HuH-7.5 (cell line): ENCODE data around the gene ENDOU.

Source experiments
- DNase-seq: peaks from one replicate; pipeline ENCODE4 v3.0.0; 2011; ENCODE audit warnings: low spot score

Gene ENDOU

DNA sequence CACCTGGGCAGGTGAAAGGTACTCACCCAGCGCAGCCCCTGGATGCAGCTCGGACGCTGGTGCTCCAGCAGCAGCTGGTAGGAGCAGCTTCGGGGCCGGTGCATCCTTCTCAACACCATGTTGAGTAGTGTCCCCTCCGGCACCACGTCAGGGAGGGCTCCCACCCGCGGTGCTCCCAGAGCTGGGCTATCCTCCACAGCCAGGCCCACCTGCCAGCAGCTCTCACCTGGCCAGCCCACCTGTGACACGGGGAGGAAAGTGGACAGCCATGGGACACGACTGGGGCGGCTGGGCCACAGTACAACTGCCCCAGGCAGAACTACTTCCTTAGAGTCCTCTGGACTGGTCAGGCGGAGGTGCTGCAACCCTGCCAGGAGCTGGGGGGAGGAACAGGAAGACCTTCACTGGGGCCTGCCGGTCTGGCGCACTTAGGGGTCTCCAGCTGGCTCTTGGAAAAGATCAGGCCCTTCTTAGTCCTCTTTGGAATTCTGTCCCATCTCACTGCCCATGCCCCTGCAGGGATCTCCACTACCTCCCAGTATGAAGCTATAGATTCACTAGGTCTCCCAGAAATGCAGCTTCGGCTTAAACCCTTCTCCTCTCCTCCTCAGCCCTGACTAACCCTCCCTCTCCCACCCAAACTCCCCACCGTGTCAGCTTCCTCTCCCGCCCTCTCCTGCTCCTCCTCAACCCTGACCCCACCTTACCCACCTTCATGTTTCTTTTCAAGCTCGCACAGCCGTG is 32.7 kb upstream of the ENDOU start:
- DNase-seq = no peak

DNA sequence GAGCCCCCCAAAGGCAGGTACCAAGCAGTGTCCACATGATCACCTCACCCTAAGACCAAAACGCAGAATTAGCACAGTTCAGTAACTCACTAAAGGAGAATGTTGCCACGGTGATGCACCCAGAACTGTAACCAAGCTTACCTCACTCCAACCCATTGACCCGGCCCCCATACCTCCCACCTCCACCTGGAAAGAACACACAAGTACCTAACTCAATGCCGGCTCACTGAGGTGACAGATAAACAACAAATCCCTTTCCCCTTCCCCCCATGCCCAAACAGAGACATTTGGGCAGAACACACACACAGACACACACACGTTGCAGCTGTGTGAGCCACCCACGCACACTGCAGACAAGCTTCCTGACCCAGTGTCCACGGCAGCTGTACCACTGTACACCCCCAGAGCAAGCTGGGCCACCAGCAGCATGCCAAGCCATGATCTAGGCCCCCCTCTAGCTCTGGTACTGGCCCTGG is 32.1 kb upstream of the ENDOU start:
- DNase-seq = no peak

DNA sequence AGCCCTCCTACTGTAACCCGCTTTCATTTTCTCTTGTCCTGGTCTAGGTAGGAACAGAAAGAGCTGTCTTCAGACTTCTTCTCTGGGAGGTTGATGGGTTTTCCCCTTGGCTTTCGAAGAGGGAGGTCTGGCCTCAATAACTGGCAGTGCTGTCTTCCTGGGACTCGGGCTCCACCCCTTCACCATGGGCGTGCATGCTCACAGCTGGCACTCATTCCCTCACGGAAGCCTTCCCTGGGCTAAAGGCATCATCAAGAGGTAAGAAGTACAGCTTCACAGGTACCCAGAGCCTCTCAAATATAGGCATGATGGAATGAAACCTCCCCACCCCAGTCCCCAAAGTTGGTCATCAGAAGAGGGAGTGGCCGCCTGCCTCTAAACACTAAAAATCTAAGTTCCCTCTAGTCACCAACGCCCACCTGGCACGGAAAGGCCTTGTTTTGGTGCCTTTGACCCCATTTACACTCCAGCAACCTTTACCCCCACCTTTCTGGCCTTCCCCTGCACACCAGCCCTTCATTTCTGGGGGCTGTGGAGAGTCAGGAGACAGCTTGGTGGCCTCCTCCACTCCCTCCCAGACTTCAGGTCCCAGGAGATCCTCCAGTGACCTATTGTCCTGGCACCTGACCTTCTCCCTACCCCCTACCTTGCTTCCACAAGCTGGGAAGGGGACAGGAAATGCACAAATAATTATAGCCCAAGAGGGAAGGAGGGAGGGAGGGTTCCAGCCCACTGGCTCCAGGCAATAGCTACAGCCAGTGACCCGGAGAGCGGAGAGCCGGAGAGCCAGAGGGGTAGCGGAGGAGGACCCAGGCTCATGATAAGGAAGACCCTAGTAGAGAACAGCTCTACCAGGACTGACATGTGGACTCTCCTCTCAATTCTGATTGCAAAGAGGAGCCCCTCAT is 30.6 kb upstream of the ENDOU start:
- DNase-seq = no peak

DNA sequence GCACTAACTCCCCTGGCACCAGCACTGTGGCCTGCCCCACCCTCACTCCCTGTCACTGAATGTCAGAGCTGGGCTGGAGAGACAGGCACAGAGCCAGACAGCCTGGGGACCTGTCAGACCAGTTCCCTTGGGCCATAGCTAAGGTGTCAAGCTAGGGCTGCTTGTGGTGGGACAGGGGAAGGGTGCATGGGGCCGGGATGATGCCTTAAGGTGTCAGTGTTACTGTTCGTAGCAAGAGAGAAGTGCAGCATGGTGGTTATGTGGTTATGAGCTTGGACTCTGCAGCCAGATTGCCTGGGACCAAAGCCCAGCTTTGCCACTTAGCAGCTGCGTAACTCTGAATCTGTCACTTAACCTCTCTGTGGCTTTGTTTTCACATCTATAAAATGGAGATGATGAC is 29.6 kb upstream of the ENDOU start:
- no peak for DNase-seq

DNA sequence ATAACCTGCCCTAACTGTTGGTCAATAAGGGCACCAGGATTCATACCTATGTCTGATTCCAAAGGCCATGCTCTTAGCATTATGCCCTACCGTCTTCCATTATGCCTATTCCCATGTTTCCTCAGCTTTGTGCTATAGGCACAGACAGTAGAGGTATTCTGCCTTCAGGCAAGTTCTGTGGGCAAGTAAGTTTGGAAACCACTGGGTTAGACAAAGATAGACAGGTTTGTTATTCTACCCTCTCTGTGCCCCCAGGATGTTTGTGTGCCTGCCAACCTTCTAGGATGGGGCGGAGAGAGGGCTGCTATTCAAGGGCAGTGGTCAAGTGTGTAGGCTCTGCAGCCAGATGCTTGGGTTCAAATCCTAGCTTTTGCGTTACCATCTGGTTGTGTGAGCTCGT is 28.8 kb upstream of the ENDOU start:
- no peak for DNase-seq

DNA sequence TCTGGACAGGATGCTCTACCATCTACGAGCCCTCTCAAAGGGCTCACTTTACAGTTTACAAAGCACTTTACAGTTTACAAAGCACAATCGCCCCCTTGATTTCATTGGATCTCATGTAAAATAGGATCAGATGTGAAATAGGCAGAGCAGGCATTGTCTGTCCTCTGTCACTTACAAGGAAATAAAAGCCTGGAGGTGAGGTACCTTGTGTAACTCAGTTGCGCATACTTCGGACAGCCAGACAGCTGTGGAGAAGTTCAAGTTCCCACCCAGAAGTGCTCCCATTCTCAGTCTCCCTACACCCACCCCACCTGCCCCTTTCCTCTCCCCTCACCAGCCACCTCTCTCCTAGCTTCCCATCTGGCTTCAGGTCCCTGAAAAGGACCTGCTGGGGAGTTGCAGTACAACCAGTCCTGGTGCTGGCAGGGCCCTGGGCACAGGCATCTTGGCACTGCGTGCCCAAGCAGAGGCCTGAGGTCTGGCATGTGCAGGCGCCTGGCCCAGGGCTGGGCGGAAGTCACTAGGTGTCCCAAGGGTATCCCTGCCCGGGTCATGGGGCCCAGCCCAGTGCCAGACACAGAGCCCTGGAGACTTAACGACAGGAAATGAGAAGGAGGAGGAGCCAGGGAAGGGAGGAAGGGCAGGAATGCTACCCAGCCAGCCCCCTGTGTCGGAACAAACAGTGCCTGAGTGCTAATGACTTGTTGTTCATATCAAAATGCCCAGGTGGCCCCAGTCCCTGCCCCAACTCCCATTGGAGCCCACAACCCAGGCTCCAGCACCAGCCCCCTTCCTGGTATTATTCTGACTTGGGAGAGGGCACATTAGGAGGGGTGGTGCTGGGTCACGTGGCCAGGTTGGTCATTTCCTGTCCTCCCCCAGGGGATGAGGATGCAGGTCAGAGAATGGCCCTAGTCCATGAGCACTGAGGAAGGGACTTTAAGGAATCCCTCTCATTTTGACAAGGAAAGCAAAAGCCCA is 28.0 kb upstream of the ENDOU start:
- no peak for DNase-seq

DNA sequence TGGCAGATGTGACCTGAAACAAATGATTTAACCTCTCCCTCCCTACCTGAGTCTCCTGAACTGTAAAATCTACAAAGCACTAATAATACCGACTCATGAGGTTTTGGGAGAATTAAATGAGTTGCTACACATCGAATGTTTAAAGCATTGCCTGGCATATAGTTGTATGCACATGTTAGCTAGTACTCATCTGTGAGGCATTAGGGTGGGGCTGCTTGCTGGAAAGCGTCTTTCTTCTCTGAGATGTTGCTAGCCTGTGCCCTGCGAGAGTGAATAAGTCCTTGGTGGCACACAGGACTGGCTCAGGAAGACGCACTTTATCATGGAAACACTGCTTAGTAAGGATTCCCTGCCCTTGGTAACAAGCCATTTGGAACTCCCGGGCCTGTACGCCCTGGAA is 27.3 kb upstream of the ENDOU start:
- no peak for DNase-seq

DNA sequence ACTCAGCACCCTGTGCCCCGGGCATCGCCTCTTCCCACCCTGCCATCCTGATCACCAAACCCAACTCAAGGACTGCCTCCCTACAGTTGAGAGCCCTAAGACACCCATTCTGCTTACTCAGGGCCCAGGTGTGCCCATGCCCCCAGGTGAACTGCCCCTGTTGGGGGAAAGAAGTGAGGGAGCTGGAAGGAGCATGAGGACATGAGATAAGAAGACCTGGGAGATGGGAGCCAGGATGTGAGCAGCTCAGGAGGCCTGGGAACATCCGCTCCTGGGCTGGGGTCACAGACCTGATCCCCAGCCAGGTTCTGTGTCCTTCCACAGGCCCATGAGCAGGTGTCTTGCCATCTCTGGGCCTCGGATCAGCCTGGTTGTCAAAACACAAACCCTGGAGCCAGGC is 26.8 kb upstream of the ENDOU start:
- no peak for DNase-seq

DNA sequence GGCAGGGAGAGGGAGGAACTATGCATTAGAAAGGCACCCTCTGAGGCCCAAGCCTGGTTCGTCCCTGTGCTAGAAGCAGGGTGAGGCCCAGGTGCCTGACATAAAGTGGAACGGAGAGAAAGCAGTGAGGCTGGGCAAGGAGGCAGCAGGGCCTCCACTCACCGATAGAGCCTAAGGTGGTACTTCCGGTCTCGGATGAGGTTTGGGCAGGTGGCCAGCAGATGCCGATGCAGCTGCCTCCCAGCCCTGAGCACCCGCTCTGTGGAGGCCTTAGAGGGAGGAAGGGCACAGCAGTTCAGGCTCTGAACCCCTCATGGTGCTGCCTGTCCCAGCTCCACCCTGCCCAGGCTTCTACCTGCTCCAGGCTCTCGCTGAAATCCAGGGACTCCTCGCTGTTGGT is 26.3 kb upstream of the ENDOU start:
- DNase-seq = no peak

DNA sequence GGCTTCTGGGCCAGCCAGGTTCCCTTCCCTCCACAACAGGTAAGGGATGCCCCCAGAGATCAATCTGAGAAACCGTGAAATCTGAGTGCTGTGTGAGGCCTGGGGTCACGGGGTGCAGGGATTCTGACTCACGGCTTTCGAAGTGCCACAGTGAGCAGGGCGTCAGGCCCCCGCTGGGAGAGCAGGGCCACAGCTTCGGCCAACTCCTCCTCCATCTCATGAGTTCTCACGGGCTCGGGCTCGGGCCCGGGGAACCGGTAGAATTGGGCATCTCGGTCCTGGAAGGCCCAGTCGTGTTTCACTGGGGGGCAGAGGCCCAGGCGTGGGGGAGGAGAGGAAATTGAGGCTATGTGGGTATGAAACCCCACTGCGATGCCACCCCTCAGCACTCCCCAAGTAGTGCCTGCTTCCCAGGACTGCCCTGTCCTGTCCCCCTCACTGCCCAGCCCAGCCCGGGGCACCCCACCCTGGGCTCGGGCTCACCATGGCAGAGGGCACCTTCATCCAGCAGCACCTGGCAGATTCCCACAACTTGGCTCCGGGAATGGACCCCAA is 25.7 kb upstream of the ENDOU start:
- DNase-seq = no peak

DNA sequence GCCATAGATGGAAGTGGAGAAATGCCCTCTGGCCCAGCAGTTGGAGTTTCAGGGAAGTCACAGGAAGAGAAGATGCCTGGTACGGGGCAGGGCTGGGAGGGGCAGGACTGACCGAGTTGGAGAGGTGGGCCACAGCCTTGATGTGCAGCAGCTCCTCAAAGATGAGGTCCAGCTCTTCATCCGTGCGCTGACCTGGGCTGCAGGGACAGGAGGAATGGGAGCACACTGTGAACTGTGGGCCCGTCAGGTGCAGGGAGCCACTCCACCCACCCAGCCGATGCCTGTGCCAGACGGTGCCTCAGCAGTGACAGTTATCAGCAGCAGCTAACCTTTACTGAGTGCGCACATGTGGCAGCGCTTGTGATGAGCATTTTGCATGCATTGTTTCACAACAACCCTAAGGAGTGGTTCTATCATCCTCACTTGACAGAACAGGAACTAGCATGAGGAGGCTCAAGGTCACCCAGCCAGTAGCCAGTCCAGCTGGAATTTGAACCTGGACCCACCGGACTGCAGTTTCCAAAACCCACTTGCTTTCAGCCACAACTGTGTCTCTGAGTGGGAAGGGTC is 25.0 kb upstream of the ENDOU start:
- DNase-seq = no peak

DNA sequence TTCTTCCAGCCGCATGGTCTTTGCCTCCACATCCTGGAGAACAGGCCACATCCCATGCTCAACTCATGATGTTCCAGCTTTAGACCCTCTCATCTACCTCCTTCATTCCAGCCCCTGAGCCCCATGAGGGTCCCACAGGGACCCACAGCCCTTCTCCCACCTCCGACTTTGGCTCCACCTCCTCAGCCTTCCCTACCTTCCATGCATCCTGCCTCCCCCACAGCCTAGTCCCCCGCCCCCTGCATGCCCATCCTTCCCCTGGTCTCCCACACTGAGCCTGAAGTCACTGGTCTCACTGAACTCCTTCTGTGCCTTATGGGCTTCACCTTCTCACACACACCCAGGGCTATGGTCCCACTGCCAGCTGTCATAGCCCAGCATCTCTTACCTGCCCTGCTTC is 23.6 kb upstream of the ENDOU start:
- no peak for DNase-seq

DNA sequence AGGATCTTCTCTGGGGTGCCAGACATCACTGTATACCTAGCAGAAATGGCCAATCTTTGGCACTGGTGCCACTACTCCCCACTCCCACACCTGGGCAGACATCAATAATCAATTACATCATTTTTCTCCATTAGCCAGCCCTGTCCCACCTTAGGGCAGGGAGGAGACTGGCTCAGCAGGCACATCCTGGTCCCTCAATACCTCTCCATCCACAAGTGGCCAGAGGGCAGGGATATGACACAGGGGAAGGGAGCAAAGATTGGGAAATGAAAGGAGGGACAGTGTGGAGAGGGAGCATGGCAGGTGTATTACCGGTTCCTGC is 23.2 kb upstream of the ENDOU start:
- no peak for DNase-seq

DNA sequence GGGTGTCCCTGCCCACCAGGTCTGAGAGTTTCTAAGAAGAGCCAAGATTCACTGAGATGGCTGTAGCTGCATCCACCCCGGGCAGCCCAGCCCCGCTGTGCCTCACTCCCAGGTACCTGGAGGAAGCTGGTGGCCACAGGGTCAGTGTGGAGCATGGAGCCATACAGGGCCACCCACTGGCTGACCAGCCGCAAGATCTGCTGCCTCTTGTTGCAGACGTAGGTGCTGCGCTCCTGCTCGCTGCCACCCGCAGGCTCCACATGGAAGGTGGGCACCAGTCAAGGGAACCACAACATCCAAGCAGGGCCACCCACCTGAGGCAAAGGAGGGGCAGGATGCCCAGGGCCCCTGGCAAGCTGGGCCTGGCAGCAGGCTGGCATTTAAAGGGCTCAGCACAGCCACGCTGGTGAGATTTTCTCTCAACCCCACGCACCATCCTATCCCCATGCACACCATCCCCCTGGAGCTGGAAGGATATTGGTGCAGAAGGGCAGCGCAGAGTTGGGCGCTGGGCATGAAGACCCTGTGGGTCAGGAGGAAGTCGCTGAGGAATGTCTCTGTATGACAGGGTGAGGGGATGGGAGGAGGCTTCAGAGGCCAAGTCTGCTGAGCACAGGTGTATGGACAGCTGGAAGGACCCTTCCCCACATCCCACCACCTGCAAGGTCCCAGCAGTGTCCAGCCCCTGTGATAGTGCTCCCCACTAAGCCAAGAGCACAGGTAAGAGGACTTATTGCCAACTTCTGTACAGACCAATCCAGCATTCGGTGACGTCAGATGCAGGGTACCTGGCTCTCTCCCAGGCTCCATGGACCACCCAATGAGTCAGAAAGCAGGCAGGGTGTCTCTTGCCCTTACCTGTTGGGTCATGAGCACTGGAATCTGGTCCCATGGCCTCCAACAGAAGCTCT is 22.6 kb upstream of the ENDOU start:
- no peak for DNase-seq

DNA sequence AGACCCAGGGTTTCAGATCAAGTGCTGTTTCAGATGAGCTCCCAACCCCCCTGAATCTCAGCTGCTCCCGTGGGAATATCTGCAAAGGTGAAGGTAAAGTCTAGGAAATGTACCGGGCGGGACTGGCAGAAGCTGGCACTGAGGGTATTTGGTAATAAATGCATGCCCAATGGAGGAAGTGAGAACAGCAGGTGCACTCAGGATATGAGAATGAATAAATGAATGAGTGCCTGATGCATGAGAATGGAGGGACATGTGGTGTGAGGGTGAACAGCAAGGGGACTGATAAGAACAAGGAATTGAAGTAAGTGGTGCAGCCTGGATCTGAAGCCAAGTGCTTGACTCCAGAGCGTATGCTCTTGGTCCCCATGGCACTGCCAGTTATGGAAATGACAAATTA is 21.8 kb upstream of the ENDOU start:
- DNase-seq = no peak

DNA sequence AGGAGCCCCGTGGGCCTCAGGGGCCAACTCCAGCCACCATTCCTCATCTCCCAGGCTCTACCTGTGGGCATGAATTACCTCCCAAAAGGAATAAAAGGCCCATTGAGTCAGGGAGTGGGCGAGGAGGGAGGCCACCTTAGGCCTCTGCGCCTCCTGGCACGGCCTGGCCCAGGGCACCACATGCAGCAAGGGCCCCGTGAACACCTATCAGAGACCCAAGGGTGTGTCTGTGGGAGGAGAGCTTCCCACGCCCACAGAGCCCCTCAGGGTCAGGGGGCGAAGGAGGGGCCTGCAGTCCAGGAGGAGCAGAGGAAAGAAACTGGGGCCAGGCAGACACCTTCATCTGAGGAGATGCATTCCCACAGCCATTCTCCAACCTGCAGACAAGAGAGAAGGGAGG is 21.2 kb upstream of the ENDOU start:
- DNase-seq = no peak

DNA sequence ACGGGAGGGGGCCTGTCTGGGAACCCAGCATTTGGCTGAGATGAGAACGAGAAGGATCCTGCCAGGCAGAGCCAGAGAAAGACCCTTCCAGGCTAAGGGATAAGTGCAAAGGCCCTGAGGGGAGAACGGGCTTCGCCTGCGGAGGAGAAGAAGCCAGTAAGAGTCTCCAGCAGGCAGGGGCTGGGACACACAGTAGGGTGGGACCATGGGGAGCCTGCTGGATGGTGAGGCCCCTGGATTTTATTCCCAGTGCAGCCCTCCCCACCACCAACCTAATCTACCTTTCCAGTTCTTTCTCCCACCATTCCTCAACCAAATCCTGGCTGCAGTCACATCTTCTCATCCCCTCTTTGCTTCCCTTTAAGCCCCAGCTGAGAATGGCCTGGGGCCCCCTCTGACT is 20.8 kb upstream of the ENDOU start:
- DNase-seq = no peak

DNA sequence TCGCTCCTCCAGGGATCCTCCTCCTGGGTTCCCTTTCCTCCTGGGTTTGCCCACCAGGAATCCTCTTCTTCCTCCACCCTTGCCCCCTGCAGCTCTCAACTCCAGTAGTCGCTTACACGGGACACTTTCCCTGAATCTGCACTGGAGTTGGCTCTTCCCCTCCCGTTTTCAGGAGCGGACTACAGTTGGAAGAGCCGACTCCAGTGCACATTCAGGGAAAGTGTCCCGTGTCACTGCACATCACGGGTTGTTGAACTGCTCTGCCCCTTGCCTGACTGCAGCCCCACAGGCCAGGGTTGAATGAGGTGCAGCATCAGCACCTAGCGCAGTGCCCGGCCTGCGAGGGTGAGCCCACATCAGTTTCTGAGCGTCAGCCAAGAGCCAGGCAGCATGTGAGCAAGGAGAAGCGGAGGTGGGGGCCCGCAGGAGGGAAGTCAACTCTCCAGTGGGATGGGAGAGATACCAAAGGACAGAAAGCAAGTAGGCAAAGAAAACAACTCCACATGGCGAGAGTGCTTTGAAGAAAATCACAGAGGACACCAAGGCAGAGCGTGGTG is 20.3 kb upstream of the ENDOU start:
- DNase-seq = no peak

DNA sequence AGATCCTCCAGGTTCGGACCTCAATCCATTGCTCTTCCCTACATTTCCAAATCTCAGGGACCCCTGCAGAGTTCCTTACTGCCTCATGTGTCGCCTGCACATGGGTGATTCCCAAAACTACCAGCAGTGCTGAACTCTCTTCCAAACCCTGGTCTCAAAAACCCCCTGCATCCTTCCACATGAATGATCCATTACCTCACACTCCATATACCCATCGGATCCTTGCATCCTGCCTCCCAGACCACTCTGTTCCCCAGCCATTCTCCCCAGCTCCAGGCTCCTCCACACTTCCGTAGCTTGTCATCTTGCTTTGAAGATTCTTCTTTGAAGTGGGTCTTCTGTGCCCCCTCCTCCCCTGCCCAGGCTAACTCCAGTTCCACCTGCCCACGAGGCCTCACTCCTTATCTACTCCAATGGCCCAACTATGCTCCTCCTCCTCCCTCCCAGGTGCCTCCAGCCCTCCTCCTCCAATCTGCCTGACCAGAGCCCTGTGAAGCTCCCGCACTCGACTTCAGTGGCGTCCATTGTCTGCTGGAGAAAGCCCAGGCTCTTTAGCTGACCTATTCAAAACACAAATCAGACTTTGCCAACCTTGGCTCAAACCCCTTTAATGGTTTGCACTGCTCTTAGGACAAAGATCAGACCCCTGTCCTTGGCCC is 19.6 kb upstream of the ENDOU start:
- no peak for DNase-seq
